ENCODE measurements around the gene FGD5. TPM values are rescaled to one million over a fixed set of nuclear protein-coding genes. Genes with fewer than 3 reads are reported as not detected.

The FGD5 gene
- total and polyA plus RNA-seq, 2 donors from 2014 or later: 18.7 to 40.1 TPM

- Histone ChIP-seq H3K27me3 (ENCODE audit: control insufficient read depth, insufficient read depth, low read length) (no peaks in the 10 kb centered on the region), H3K27ac (ENCODE audit: low read depth in 2 of 2, low read length in 2 of 2) (no peak overlapping the region), H3K36me3 (ENCODE audit: control insufficient read depth in 2 of 3, insufficient read depth in 3 of 3, low read length in 3 of 3) (peaks cover 0 to 3% (median under 1%) of the 10 kb centered on the region in 3 donors), H3K9me3 (ENCODE audit: control insufficient read depth in 2 of 3, insufficient read depth in 1 of 3, low read length in 3 of 3) (no peaks in the 10 kb centered on the region), H3K4me1 (ENCODE audit: control insufficient read depth in 2 of 3, insufficient read depth in 2 of 3, low read depth in 1 of 3, low read length in 3 of 3) (peaks cover 0 to 3% (median 0%) of the 10 kb centered on the region in 3 donors), H3K9ac (ENCODE audit: low read length in 3 of 3) (no peak overlapping the region), H3K4me3 (ENCODE audit: low read length in 3 of 3) (no peak overlapping the region)
- no peak for TF ChIP-seq CTCF (IDR thresholded peaks at IDR 0.05; ENCODE audit: borderline replicate concordance, extremely low read depth, insufficient read depth)
- intact Hi-C loops (cut with DNase I): no loop called here
- FAIRE-seq (no peak), DNase-seq (no peak)
These were observed 139.2 kb downstream of the FGD5 start for GRCh38 chr3:14957925-14958324.

GRCh38 chr3:14959359-14959943, 140.7 kb downstream of the FGD5 start:
- Histone ChIP-seq H3K9ac (ENCODE audit: low read length in 3 of 3) (no peak overlapping the region), H3K27ac (ENCODE audit: low read depth in 2 of 2, low read length in 2 of 2) (no peak overlapping the region), H3K4me1 (ENCODE audit: control insufficient read depth in 2 of 3, insufficient read depth in 2 of 3, low read depth in 1 of 3, low read length in 3 of 3) (peaks cover 0 to 3% (median 0%) of the 10 kb centered on the region in 3 donors), H3K4me3 (ENCODE audit: low read length in 3 of 3) (peak overlapping the region in 1 of 3 donors; percentile 10), H3K9me3 (ENCODE audit: control insufficient read depth in 2 of 3, insufficient read depth in 1 of 3, low read length in 3 of 3) (no peaks in the 10 kb centered on the region), H3K36me3 (ENCODE audit: control insufficient read depth in 2 of 3, insufficient read depth in 3 of 3, low read length in 3 of 3) (peaks cover 0 to 3% (median 2%) of the 10 kb centered on the region in 3 donors), H3K27me3 (ENCODE audit: control insufficient read depth, insufficient read depth, low read length) (no peaks in the 10 kb centered on the region)
- DNase-seq (no peak), FAIRE-seq (no peak)
- intact Hi-C loops (cut with DNase I): no loop called here
- TF ChIP-seq CTCF (IDR thresholded peaks at IDR 0.05; ENCODE audit: borderline replicate concordance, extremely low read depth, insufficient read depth): no peak

GRCh38 chr3:14962762-14963161, 144.0 kb downstream of the FGD5 start:
- no peak for DNase-seq
- Histone ChIP-seq H3K4me3 (ENCODE audit: low read length in 3 of 3) (no peak overlapping the region), H3K27me3 (ENCODE audit: control insufficient read depth, insufficient read depth, low read length) (no peaks in the 10 kb centered on the region), H3K36me3 (ENCODE audit: control insufficient read depth in 2 of 3, insufficient read depth in 3 of 3, low read length in 3 of 3) (peaks cover 0 to 3% (median 2%) of the 10 kb centered on the region in 3 donors), H3K27ac (ENCODE audit: low read depth in 2 of 2, low read length in 2 of 2) (no peak overlapping the region), H3K4me1 (ENCODE audit: control insufficient read depth in 2 of 3, insufficient read depth in 2 of 3, low read depth in 1 of 3, low read length in 3 of 3) (peaks cover 0 to 2% (median 0%) of the 10 kb centered on the region in 3 donors), H3K9ac (ENCODE audit: low read length in 3 of 3) (no peak overlapping the region), H3K9me3 (ENCODE audit: control insufficient read depth in 2 of 3, insufficient read depth in 1 of 3, low read length in 3 of 3) (no peaks in the 10 kb centered on the region)
- intact Hi-C loops (cut with DNase I): no loop called here
- no peak for FAIRE-seq
- TF ChIP-seq CTCF (IDR thresholded peaks at IDR 0.05; ENCODE audit: borderline replicate concordance, extremely low read depth, insufficient read depth): no peak

- intact Hi-C loops (cut with DNase I): no loop called here
- Histone ChIP-seq H3K27me3 (ENCODE audit: control insufficient read depth, insufficient read depth, low read length) (no peaks in the 10 kb centered on the region), H3K27ac (ENCODE audit: low read depth in 2 of 2, low read length in 2 of 2) (no peak overlapping the region), H3K4me3 (ENCODE audit: low read length in 3 of 3) (no peak overlapping the region), H3K9me3 (ENCODE audit: control insufficient read depth in 2 of 3, insufficient read depth in 1 of 3, low read length in 3 of 3) (no peaks in the 10 kb centered on the region), H3K9ac (ENCODE audit: low read length in 3 of 3) (no peak overlapping the region), H3K4me1 (ENCODE audit: control insufficient read depth in 2 of 3, insufficient read depth in 2 of 3, low read depth in 1 of 3, low read length in 3 of 3) (no peaks in the 10 kb centered on the region), H3K36me3 (ENCODE audit: control insufficient read depth in 2 of 3, insufficient read depth in 3 of 3, low read length in 3 of 3) (peaks cover 0 to 2% (median 0%) of the 10 kb centered on the region in 3 donors)
- DNase-seq (no peak), FAIRE-seq (no peak)
- no peak for TF ChIP-seq CTCF (IDR thresholded peaks at IDR 0.05; ENCODE audit: borderline replicate concordance, extremely low read depth, insufficient read depth)
These were observed 148.5 kb downstream of the FGD5 start for GRCh38 chr3:14967285-14967684.

Data from kidney (tissue), 14 donors.